K562 (cell line): ENCODE results near the gene YBX1. TPM values are rescaled to one million over a fixed set of nuclear protein-coding genes. Genes with fewer than 3 reads are reported as not detected.

Experiments
- ARID1B ChIP-seq: fragments of 450-650 bp; IDR thresholded peaks from 2 replicates; pipeline ENCODE4 v1.6.1; 2016; ENCODE audit warnings: antibody characterized with exemption, mild to moderate bottlenecking, inconsistent platforms
- CAMTA2 ChIP-seq: fragments of 250-450 bp; sonication (Bioruptor Pico); conservative IDR thresholded peaks from 2 replicates; pipeline ENCODE4 v1.5.1; 2022
- CBFB ChIP-seq: sonication (generic); formaldehyde crosslinking; IDR thresholded peaks from 2 replicates; pipeline ENCODE4 v1.4.0; 2020; ENCODE audit warnings: mild to moderate bottlenecking, missing genetic modification reagents
- DIDO1 ChIP-seq: fragments of 450-650 bp; IDR thresholded peaks from 2 replicates; pipeline ENCODE4 v1.6.1; 2016; ENCODE audit warnings: low read depth, missing biosample characterization, missing genetic modification characterization
- DPF2 ChIP-seq: fragments of 450-650 bp; IDR thresholded peaks from 2 replicates; pipeline ENCODE4 v1.6.1; 2016
- GATA2 ChIP-seq: sonication (generic); formaldehyde crosslinking; IDR thresholded peaks from 2 replicates; pipeline ENCODE4 v1.4.0; 2020; ENCODE audit warnings: mild to moderate bottlenecking, missing genetic modification reagents
- KAT8 ChIP-seq: fragments of 450-650 bp; IDR thresholded peaks from 2 replicates; pipeline ENCODE4 v1.6.1; 2016; ENCODE audit warnings: low read depth, mild to moderate bottlenecking
- MCM5 ChIP-seq: fragments of 450-650 bp; IDR thresholded peaks from 2 replicates; pipeline ENCODE4 v1.6.1; 2016; ENCODE audit warnings: low read depth
- MXI1 ChIP-seq: IDR thresholded peaks from 2 replicates; pipeline ENCODE4 v1.6.1; 2011; ENCODE audit warnings: low read depth, mild to moderate bottlenecking, improper control_type of control experiment, low read length
- NFXL1 ChIP-seq: fragments of 450-650 bp; formaldehyde crosslinking; IDR thresholded peaks from 2 replicates; pipeline ENCODE4 v1.4.0; 2021; ENCODE audit warnings: mild to moderate bottlenecking
- NR2C2 ChIP-seq, 2 experiments: fragments of 200-800 bp in 1 of 2; sonication (Bioruptor generic) in 1 of 2; sonication (generic) in 1 of 2; formaldehyde crosslinking in 1 of 2; IDR thresholded peaks; 2 replicates each; pipeline versions ENCODE4 v1.6.1 to v1.8.0; 2016 to 2022; ENCODE audit warnings: mild to moderate bottlenecking in 1 of 2, missing compliant biosample characterization in 1 of 2, missing genetic modification characterization in 1 of 2, missing genetic modification reagents in 1 of 2
- NR2F6 ChIP-seq: fragments of 450-650 bp; formaldehyde crosslinking; IDR thresholded peaks from 2 replicates; pipeline ENCODE4 v1.4.0; 2020; ENCODE audit warnings: mild to moderate bottlenecking
- NR4A1 ChIP-seq, 2 experiments: fragments of 250-450 bp in 1 of 2; fragments of 450-650 bp in 1 of 2; sonication (Bioruptor Pico) in 1 of 2; IDR thresholded peaks; 2 replicates each; pipeline versions ENCODE4 v1.4.0 to v1.6.1; 2016 to 2020; ENCODE audit warnings: mild to moderate bottlenecking in 2 of 2, missing compliant biosample characterization in 1 of 2, missing genetic modification characterization in 1 of 2, moderate library complexity in 1 of 2
- PHF20 ChIP-seq: fragments of 450-650 bp; IDR thresholded peaks from 2 replicates; pipeline ENCODE4 v1.6.1; 2018; ENCODE audit not compliant: partially characterized antibody
- POLR2G ChIP-seq: fragments of 200-400 bp; formaldehyde crosslinking; IDR thresholded peaks from 2 replicates; pipeline ENCODE4 v1.6.1; 2017; ENCODE audit warnings: low read depth, mild to moderate bottlenecking, antibody characterized with exemption, low read length, moderate library complexity
- PTTG1 ChIP-seq: fragments of 450-650 bp; IDR thresholded peaks from 2 replicates; pipeline ENCODE4 v1.6.1; 2016; ENCODE audit warnings: low read depth, mild to moderate bottlenecking, missing genetic modification characterization, missing compliant biosample characterization
- SP2 ChIP-seq: IDR thresholded peaks from 2 replicates; pipeline ENCODE4 v1.6.1; 2011; ENCODE audit warnings: mild to moderate bottlenecking, low read depth, low read length, moderate library complexity; ENCODE audit not compliant: poor library complexity, severe bottlenecking; ENCODE audit errors: extremely low read depth
- TAF15 ChIP-seq: fragments of 200-400 bp; formaldehyde crosslinking; IDR thresholded peaks from 2 replicates; pipeline ENCODE4 v1.6.1; 2017; ENCODE audit warnings: mild to moderate bottlenecking, low read depth, low read length, moderate library complexity
- VEZF1 ChIP-seq: fragments of 200-800 bp; sonication (Bioruptor generic); IDR thresholded peaks from 2 replicates; pipeline ENCODE4 v1.6.1; 2017; ENCODE audit warnings: missing genetic modification characterization, missing compliant biosample characterization
- YY1 ChIP-seq, 3 experiments: IDR thresholded peaks; 2 replicates each; pipeline ENCODE4 v1.6.1; 2011; ENCODE audit warnings: low read length in 2 of 3, mild to moderate bottlenecking in 2 of 3, moderate library complexity in 2 of 3, borderline replicate concordance in 1 of 3, control low read depth in 1 of 3, low read depth in 1 of 3; ENCODE audit not compliant: insufficient read depth in 3 of 3, insufficient replicate concordance in 2 of 3, control insufficient read depth in 1 of 3, insufficient read length in 1 of 3; ENCODE audit errors: extremely low read depth in 1 of 3
- ZNF384 ChIP-seq: IDR thresholded peaks from 2 replicates; pipeline ENCODE4 v1.6.1; 2012; ENCODE audit warnings: low read depth, low read length, improper control_type of control experiment
- ZZZ3 ChIP-seq: fragments of 450-650 bp; IDR thresholded peaks from 2 replicates; pipeline ENCODE4 v1.6.1; 2016; ENCODE audit warnings: antibody characterized with exemption, mild to moderate bottlenecking, moderate library complexity
- polyA plus RNA-seq, 8 experiments: library from polyadenylated mRNA; depleted of rRNA in 4 of 8; stranded (reverse) in 5 of 8; unstranded in 3 of 8; fragments of >200 nt; fragmentation: Nextera tagmentation in 2 of 8; fragmentation: Illumina TruSeq in 1 of 8; extraction: Ambion mirVana in 2 of 8; extraction: Trizol in 1 of 8; gene quantifications; 2 replicates each; pipeline versions ENCODE4 v1.2.1 to v1.2.3, GENCODE V29; 2011 to 2014; ENCODE audit warnings: inconsistent platforms in 1 of 8, missing spikeins in 1 of 8
- total RNA-seq, 7 experiments: library from RNA; depleted of rRNA in 6 of 7; stranded (reverse); fragments of >200 nt in 6 of 7; fragmentation: Illumina TruSeq in 2 of 7; extraction: Trizol in 2 of 7; gene quantifications; 2 replicates each; pipeline versions ENCODE4 v1.2.1 to v1.2.3, GENCODE V29; 2011 to 2021; ENCODE audit warnings: low replicate concordance in 1 of 7
- TF ChIP-seq, protein P1 (sequence below): sonication (generic); formaldehyde crosslinking; IDR thresholded peaks from 2 replicates; pipeline ENCODE4 v1.8.0; 2023; ENCODE audit warnings: mild to moderate bottlenecking, missing genetic modification reagents
- TF ChIP-seq, protein P2 (sequence below): fragments of 250-450 bp; sonication (Bioruptor Pico); IDR thresholded peaks from 2 replicates; pipeline ENCODE4 v1.8.0; 2021; ENCODE audit warnings: mild to moderate bottlenecking, moderate library complexity

The YBX1 gene
- total and polyA plus RNA-seq, 9 of the 15 experiments (the other 6 are each of a cell fraction or from before 2014, with no cell fraction given): 363 to 1,955 (median 1,216) TPM

DNA sequence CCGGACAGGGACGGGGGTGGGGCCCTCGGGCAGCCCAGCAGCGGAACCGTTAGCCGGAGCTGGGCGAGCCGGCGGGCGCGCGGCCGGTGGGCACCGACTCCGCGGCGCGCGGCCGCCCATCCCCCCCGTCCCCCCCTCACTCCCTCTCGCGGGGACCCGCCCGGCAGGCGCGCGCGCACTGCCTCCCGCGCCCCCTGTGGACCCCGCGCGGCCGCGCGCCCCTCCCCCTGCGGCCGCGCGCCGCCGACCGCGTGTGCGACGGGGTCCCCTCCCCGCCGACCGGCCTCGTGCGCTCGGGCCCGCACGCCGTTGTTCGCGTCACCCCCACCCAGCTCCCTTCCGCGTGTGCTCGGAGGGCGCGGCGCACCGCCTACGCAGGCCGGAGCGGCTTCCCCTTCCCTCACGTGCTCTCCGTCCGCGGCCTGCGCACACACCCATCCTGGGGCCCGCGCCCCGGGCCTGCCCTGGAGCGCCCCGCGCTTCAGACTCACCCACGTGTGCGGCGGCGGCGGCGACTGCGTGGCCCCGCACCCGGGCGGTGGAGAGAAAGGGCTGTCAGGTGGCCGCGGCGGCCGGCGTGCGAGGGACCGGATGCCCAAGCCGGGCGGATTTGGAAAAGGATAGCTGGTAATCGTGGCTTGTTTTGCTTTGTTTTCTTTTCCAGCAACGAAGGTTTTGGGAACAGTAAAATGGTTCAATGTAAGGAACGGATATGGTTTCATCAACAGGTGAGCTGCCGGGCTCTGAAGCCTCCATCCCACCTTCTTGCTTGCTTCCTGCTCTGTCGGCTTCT lies 717 bp downstream of the YBX1 start (continued):
- TF ChIP-seq CAMTA2 (no peak), ZZZ3 (no peak), MCM5 (no peak), NFXL1 (CRISPR knock-in tag) (no peak), SP2 (no peak), PTTG1 (tag) (no peak), VEZF1 (peak; percentile 94), CBFB (CRISPR knock-in tag) (no peak), TAF15 (no peak), KAT8 (no peak), DIDO1 (tag) (no peak), ARID1B (no peak), GATA2 (CRISPR knock-in tag) (no peak), NR2C2 (CRISPR knock-in tag; IDR thresholded peaks at IDR 0.05) (0 out of 2 replicates have a peak, but pooled peaks have one; percentile 53), NR2C2 (tag; IDR thresholded peaks at IDR 0.05) (peak; percentile 53), PHF20 (peak; percentile 34), NR4A1 (CRISPR knock-in tag; IDR thresholded peaks at IDR 0.05) (no peak), NR4A1 (tag; IDR thresholded peaks at IDR 0.05) (no peak), MXI1 (peak; percentile 97), POLR2G (peak; percentile 87), NR2F6 (CRISPR knock-in tag) (0 out of 2 replicates have a peak, but pooled peaks have one; percentile 48), ZNF384 (no peak), DPF2 (no peak), YY1 (IDR thresholded peaks at IDR 0.05; ENCODE audit: borderline replicate concordance in 1 of 3, control insufficient read depth in 1 of 3, extremely low read depth in 1 of 3, insufficient read depth in 3 of 3, insufficient read length in 1 of 3, insufficient replicate concordance in 2 of 3, low read depth in 1 of 3, low read length in 2 of 3) (peak in 1 of 3 experiments; percentile 21)
- TF ChIP-seq, protein P1, sequence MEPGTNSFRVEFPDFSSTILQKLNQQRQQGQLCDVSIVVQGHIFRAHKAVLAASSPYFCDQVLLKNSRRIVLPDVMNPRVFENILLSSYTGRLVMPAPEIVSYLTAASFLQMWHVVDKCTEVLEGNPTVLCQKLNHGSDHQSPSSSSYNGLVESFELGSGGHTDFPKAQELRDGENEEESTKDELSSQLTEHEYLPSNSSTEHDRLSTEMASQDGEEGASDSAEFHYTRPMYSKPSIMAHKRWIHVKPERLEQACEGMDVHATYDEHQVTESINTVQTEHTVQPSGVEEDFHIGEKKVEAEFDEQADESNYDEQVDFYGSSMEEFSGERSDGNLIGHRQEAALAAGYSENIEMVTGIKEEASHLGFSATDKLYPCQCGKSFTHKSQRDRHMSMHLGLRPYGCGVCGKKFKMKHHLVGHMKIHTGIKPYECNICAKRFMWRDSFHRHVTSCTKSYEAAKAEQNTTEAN (CRISPR knock-in tag): no peak
- TF ChIP-seq, protein P2, sequence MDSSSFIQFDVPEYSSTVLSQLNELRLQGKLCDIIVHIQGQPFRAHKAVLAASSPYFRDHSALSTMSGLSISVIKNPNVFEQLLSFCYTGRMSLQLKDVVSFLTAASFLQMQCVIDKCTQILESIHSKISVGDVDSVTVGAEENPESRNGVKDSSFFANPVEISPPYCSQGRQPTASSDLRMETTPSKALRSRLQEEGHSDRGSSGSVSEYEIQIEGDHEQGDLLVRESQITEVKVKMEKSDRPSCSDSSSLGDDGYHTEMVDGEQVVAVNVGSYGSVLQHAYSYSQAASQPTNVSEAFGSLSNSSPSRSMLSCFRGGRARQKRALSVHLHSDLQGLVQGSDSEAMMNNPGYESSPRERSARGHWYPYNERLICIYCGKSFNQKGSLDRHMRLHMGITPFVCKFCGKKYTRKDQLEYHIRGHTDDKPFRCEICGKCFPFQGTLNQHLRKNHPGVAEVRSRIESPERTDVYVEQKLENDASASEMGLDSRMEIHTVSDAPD: no peak
